Measurements from ENCODE around the gene TRMT44. TPM values are rescaled to one million over a fixed set of nuclear protein-coding genes. Genes with fewer than 3 reads are reported as not detected.

TRMT44 gene
- total RNA-seq, 4 donors from 2014 or later, result 9.1 to 37.1 (median 22.5) TPM

- no peak for TF ChIP-seq CTCF (IDR thresholded peaks at IDR 0.05; ENCODE audit: low read depth)
Observed at GRCh38 chr4:8465615-8466611, 25.3 kb downstream of the TRMT44 start.

GRCh38 chr4:8467016-8467415 is 26.4 kb downstream of the TRMT44 start:
- TF ChIP-seq CTCF (IDR thresholded peaks at IDR 0.05; ENCODE audit: low read depth), result no peak

- no peak for TF ChIP-seq CTCF (IDR thresholded peaks at IDR 0.05; ENCODE audit: low read depth)
Observed at GRCh38 chr4:8468746-8469535, 28.4 kb downstream of the TRMT44 start.

GRCh38 chr4:8469550-8469949 is 29.0 kb downstream of the TRMT44 start:
- TF ChIP-seq CTCF (IDR thresholded peaks at IDR 0.05; ENCODE audit: low read depth), result no peak

DNA sequence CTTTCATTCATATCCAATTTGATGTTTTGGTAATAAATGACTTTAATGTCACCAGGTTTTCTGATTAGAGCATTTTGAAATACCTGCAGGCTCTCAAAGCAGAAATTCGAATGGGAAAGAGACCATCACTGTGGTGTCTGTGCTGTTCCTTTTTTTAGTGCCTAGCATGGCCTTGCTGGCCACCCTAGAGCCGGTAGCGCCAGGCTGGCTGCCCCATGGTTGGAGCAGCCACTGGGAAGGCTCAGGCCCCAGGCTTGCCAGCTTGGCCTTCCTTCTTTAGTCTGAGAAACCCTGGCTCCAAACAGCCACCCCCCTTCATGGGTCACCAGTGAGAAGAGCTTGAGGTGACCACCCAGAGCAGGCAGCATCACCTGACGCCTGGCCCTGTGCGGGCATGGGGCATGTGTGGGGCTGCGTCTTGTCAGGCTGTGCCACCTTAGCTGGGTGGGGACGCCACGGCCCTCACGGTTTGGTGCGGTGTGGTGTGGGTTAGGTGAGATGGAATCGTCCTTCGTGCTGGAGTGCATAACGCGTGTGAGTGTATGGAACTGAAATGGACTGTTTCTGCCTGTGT is 30.0 kb downstream of the TRMT44 start:
- no peak for TF ChIP-seq CTCF (IDR thresholded peaks at IDR 0.05; ENCODE audit: low read depth)

GRCh38 chr4:8471211-8471875 is 30.8 kb downstream of the TRMT44 start:
- TF ChIP-seq CTCF (IDR thresholded peaks at IDR 0.05; ENCODE audit: low read depth), result no peak
